Measurements from ENCODE around the gene PIMREG.

DNA sequence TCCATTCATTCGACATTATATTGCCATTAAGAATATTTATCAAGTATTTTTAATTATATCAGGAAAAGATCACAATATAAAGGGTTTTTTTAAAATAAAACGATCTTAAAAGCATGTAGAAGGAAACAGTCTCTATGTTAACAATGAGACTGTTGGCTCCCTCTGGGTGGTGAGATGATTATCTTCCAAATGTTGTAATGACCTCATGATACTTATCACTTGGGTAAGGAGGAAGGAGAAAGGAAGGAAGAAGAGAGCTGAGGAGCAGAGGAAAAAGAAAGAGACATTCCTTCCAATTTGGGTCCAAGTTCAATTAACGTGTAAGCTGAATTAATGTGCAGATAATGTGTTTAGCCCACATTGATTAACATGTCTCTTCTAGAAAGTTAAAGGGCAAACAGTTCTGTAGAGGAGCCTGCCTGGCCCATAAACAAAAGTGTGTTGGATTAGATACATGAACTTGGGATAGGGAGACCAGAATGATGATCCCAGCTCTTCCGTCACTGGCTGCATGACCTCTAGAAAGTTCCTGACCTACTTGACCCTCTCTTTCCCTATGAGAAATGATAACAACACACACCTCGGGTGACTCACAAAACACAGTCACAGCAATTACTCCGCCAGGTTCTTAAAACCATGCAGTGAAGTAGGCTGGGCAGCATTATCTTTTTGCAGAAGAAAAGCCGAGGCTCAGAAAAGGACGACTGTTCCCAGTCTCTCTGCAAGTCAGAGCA, 32.0 kb downstream of the PIMREG start:
- TF ChIP-seq GATA2 (IDR thresholded peaks at IDR 0.05; ENCODE audit: low read depth, low read length): no peak
- TF ChIP-seq GATA3 (IDR thresholded peaks at IDR 0.05; ENCODE audit: low read depth, low read length): no peak
